Kidney epithelial cell (primary cell): Measurements from ENCODE around the gene AIFM3. TPM values are rescaled to one million over a fixed set of nuclear protein-coding genes. Genes with fewer than 3 reads are reported as not detected.

Experiments used
- DNase-seq: peaks from one replicate; pipeline ENCODE4 v3.0.0-alpha.2; 2010; ENCODE audit warnings: low read depth
- H3K27me3 ChIP-seq: 2 replicates; pipeline ENCODE4 v1.6.0; 2011; ENCODE audit warnings: low read length; ENCODE audit not compliant: control insufficient read depth, insufficient read depth
- H3K36me3 ChIP-seq: 2 replicates; pipeline ENCODE4 v1.5.1; 2011; ENCODE audit warnings: low read length; ENCODE audit not compliant: control insufficient read depth, insufficient read depth
- H3K4me3 ChIP-seq: 2 replicates; pipeline ENCODE4 v1.5.1; 2011; ENCODE audit warnings: low read depth, mild to moderate bottlenecking, control low read depth, low read length
- total RNA-seq: library from RNA; depleted of rRNA; stranded (reverse); fragments of >200 nt; gene quantifications from 2 replicates; pipeline ENCODE4 v1.2.3, GENCODE V29; 2015
- TF ChIP-seq, protein P1 (sequence below): IDR thresholded peaks from 2 replicates; pipeline ENCODE4 v1.5.1; 2011; ENCODE audit warnings: mild to moderate bottlenecking, moderate library complexity, low read length, control low read depth, inconsistent platforms; ENCODE audit not compliant: insufficient read depth, poor library complexity, severe bottlenecking

Gene AIFM3
- total RNA-seq, 1 donor from 2014 or later: 1.5 TPM

DNA sequence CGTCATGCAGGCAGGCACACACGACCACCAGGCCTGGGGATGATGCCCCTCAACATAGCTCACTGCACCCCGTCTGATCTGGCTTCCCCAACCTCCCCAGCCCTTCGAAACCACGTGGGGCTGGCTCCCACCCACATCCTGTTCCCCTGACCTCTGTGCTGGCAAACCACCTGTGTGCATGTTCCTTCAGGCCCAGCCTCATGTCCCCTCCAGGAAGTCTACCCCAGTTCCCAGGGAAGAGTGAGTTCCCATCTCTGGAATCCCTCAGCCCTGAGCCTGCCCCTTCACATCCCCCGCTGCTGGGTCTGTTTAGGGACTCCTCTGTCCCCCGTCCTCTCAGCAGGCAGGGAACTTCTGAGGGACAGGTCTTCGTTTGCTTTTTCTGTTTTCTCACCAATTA is 58.2 kb downstream of the AIFM3 start:
- no peak for DNase-seq
- TF ChIP-seq, protein P1, sequence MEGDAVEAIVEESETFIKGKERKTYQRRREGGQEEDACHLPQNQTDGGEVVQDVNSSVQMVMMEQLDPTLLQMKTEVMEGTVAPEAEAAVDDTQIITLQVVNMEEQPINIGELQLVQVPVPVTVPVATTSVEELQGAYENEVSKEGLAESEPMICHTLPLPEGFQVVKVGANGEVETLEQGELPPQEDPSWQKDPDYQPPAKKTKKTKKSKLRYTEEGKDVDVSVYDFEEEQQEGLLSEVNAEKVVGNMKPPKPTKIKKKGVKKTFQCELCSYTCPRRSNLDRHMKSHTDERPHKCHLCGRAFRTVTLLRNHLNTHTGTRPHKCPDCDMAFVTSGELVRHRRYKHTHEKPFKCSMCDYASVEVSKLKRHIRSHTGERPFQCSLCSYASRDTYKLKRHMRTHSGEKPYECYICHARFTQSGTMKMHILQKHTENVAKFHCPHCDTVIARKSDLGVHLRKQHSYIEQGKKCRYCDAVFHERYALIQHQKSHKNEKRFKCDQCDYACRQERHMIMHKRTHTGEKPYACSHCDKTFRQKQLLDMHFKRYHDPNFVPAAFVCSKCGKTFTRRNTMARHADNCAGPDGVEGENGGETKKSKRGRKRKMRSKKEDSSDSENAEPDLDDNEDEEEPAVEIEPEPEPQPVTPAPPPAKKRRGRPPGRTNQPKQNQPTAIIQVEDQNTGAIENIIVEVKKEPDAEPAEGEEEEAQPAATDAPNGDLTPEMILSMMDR: no peak
- Histone ChIP-seq H3K36me3 (no peaks in the 10 kb centered on the region), H3K27me3 (peaks cover 2% of the 10 kb centered on the region), H3K4me3 (no peak overlapping the region)

DNA sequence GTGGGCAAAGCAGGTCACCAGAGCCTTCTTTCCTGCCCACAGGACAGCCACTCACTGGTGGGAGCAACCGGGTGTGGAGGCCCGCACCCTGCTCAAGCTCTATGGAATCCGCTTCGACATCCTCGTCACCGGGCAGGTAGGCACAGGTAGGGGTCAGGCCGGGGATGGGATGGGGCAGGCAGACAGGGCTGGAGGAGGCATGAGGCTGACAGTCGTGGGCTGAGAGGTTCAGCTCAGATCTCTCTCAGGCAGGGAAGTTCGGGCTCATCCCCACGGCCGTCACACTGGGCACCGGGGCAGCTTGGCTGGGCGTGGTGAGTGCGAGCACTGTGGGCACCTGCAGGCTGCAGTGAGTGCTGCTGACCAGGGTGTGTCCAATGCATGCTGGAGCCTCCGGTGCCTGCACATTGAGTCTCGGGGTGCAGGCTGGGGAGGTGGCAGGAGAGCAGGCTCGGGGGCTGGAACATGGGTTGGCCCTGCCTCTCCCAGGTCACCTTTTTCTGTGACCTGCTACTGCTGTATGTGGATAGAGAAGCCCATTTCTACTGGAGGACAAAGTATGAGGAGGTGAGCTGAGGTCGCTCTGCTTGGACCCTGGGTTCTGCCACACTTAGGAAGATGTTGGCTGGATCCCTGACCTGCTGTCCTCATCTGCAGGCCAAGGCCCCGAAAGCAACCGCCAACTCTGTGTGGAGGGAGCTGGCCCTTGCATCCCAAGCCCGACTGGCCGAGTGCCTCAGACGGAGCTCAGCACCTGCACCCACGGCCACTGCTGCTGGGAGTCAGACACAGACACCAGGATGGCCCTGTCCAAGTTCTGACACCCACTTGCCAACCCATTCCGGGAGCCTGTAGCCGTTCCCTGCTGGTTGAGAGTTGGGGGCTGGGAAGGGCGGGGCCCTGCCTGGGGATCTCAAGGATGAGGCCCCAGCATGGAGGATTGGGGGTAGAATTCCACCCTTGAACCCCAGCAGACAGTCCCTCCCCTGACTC is 59.0 kb downstream of the AIFM3 start:
- TF ChIP-seq, protein P1: no peak
- no peak for DNase-seq

DNA sequence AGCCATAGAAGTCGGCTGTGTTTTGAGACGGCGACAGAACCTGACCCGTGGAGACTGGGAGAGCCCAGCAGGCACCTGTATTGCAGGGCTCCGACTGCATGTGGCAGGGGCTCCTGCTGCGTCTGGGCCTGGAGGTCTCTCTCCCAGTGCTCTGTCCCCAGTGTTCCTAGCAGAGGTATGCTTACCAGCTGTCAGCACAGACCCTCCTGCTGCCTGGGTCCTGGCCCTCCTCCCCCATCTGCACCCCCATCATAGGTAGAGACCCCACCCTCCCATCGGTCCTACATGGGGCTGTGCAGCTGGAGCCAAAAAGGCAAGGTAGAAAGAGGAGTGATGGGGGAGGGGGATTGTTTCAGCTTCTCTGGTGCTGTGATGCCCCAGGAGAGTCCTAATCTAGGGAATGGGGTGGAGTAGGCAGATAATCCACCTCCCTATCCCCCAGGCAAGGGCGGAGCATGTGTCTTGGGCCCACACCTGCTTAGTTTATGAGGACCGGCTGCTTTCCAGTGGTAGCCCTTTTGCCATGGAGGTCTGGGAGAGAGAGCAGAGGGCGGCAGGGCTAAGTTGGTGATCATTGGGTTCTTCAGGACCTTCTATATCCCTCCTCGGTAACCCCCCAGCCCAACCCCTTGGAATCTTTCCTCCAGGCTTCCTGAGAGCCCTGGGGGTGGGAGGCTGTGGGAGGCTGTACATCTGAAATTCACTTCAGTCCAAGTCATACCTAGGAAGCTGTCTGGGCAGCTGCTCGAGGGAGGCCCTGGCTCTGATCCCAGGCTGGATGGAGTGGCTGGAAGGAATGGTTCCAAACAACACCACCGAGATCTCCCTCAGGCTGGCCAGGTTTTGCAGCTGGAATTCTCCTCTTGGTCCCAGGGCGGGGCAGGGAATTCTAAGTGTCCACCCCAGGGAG is 60.0 kb downstream of the AIFM3 start:
- H3K36me3 ChIP-seq: no peaks in the 10 kb centered on the region
- H3K27me3 ChIP-seq: peaks cover 15% of the 10 kb centered on the region
- H3K4me3 ChIP-seq: no peak overlapping the region
- TF ChIP-seq, protein P1: no peak
- no peak for DNase-seq

More for the DNA sequence above, 59.0 kb downstream of the AIFM3 start:
- Histone ChIP-seq H3K4me3 (no peak overlapping the region), H3K27me3 (peaks cover 5% of the 10 kb centered on the region), H3K36me3 (no peaks in the 10 kb centered on the region)

DNA sequence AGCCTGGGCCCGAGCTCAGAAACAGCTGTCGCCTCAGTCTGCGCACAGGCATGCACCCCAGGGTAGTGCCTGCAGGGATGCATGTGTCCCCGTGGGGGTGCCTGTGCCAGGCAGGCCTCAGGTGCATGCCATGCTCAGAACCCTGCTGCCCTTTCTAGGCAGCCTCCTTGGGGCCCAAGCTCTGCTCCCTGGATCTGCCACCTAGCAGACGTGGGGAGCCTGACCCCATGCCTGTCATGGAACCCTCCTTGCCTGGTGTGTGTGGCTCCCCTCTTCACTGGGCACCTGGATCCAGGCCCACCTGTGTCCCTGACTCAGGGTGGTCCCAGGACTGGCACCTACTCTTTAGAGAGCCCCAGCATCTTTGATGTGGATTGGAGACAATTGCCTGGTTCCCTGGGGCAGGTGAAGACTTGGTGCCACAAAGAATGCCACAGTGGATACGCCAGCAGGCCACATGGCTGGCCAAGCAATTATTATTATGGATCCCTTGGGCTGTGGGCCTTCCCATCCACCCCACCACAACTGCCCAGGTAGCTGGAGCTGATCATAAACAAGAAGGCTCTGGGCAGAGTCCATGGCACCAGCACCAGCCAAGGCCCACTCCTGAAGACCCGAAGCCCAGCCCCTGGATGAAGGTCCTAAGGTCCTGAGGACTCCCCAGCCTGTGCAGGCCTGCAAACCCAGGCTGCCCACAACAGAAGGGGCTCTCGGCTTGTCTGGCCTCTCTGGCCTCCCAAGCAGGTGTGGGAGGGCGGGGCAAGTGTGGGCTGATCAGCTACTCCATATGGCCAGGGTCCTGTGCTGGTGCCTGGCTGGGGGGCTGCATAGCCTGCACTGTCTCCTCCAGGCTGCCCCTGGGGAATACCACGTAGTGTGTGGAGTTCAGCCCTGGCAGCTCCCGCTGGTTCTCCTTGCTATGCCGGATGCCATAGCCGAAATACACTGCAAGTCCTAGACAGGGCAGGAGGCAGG is 61.5 kb downstream of the AIFM3 start:
- peaks cover 27% of the 10 kb centered on the region for H3K27me3 ChIP-seq
- no peaks in the 10 kb centered on the region for H3K36me3 ChIP-seq
- TF ChIP-seq, protein P1: no peak
- no peak overlapping the region for H3K4me3 ChIP-seq
- no peak for DNase-seq

DNA sequence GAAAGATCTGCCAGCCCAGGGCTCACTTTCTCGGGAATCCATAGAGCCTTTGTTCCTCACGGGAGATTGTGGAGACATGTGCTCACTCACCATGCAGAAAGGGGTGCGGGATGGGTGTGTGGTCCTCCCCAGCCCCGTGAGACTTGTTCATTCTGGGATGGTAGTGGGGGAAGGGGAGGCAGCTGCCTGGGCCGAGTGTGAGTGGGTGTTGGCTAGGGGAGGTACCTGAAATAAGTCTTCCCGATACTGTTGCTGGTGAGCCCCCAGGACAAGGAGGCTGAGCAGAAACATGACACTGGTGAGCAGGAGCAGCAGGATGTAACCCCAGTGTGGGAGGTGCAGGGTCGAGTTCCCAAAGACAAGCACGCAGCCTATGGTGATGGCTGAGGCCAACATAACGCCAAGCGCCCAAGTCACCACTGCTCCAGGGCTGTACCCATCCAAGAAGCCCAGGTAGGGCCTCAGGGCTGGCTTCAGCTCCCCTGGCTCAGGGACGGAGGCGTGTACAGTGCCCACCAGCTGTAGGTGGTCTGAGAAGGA is 62.5 kb downstream of the AIFM3 start:
- H3K27me3 ChIP-seq: peaks cover 29% of the 10 kb centered on the region
- no peaks in the 10 kb centered on the region for H3K36me3 ChIP-seq
- no peak overlapping the region for H3K4me3 ChIP-seq
- DNase-seq: no peak
- TF ChIP-seq, protein P1: no peak
